ENCODE results near the gene CD320.

Gene CD320

DNA sequence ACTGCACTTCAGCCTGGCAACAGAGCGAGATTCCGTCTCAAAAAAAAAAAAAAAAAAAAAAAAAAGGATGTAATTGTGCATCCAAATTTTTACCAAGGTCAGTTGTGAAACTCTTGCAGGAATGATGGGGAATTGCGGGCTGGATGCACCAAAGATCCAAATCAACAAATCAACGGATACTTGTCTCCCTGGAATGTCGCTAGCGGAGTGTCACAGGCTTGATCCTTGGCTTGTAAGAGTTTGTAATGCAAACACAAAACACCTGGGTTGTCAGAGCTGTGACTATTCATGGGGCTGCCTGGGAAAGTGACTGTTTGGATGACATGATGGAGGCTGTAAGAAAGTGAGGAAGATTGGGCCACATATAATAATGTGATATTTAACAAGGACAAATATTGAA is 30.7 kb upstream of the CD320 start:
- Histone ChIP-seq H3K9me2 (replicated peaks; ENCODE audit: insufficient read depth, low read length) (no peaks in the 10 kb centered on the region), H3K27ac (ENCODE audit: low read depth, low read length) (no peak overlapping the region), H3K79me2 (ENCODE audit: insufficient read depth, low read length) (no peaks in the 10 kb centered on the region), H3K27me3 (ENCODE audit: low read length) (no peaks in the 10 kb centered on the region), H2AFZ (ENCODE audit: low read depth, low read length, severe bottlenecking) (no peak overlapping the region), H3K4me2 (ENCODE audit: low read depth, low read length, poor library complexity, severe bottlenecking) (no peak overlapping the region), H3K9ac (ENCODE audit: low read length) (no peak overlapping the region), H3K36me3 (ENCODE audit: low read length) (no peaks in the 10 kb centered on the region), H3F3A (ENCODE audit: insufficient read depth) (no peaks in the 10 kb centered on the region), H4K20me1 (ENCODE audit: low read depth, low read length) (no peaks in the 10 kb centered on the region), H3K4me3 (ENCODE audit: insufficient read depth, low read length, poor library complexity, severe bottlenecking) (no peak overlapping the region), H3K9me3 (ENCODE audit: insufficient read depth, low read length) (no peaks in the 10 kb centered on the region)
- TF ChIP-seq, protein P1, sequence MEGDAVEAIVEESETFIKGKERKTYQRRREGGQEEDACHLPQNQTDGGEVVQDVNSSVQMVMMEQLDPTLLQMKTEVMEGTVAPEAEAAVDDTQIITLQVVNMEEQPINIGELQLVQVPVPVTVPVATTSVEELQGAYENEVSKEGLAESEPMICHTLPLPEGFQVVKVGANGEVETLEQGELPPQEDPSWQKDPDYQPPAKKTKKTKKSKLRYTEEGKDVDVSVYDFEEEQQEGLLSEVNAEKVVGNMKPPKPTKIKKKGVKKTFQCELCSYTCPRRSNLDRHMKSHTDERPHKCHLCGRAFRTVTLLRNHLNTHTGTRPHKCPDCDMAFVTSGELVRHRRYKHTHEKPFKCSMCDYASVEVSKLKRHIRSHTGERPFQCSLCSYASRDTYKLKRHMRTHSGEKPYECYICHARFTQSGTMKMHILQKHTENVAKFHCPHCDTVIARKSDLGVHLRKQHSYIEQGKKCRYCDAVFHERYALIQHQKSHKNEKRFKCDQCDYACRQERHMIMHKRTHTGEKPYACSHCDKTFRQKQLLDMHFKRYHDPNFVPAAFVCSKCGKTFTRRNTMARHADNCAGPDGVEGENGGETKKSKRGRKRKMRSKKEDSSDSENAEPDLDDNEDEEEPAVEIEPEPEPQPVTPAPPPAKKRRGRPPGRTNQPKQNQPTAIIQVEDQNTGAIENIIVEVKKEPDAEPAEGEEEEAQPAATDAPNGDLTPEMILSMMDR (IDR thresholded peaks at IDR 0.05; ENCODE audit: insufficient read depth, low read length, poor library complexity, severe bottlenecking): no peak
- no peak for TF ChIP-seq EZH2phosphoT487 (conservative IDR thresholded peaks at IDR 0.05; ENCODE audit: low read length)

DNA sequence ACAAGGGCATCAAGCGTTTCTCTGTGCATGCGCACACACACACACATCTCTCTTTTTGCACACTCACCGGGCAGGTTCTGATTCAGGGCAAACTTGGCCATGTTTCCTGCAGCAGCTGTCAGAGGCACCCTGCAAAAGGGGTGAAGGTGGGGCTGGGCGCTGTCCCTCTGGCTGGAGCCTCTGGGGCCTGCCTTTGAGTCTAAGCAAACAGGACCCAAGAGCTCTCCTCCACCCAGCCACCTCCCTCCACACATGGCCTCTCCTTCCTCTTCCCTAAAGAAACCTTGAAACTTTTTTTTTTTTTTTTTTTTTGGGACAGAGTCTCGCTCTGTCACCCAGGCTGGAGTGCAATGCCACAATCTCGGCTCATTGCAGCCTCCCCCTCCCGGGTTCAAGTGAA is 29.6 kb upstream of the CD320 start:
- no peaks in the 10 kb centered on the region for H3K36me3 ChIP-seq (ENCODE audit: low read length)

DNA sequence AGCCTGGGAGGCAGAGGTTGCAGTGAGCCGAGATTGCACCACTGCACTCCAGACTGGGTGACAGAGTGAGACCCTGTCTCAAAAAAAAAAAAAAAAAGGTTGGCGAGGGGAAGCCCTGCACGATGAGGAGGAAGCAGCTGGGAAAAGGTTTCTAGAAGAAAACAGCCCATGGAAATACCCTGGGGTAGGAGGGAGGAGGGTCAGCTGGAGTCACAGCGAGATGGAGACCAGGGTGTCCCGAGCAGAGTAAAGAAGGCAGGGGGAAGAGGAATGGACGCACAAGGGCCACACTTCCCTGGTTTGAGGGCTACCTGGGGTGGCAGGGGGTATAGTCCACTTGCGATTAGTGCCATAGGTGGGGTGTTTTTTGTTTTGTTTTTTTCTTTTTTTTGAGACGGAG is 28.5 kb upstream of the CD320 start:
- H4K20me1 ChIP-seq (ENCODE audit: low read depth, low read length): no peaks in the 10 kb centered on the region
- TF ChIP-seq EZH2phosphoT487 (conservative IDR thresholded peaks at IDR 0.05; ENCODE audit: low read length): no peak
- TF ChIP-seq, protein P1 (IDR thresholded peaks at IDR 0.05; ENCODE audit: insufficient read depth, low read length, poor library complexity, severe bottlenecking): no peak
- no peaks in the 10 kb centered on the region for H3F3A ChIP-seq (ENCODE audit: insufficient read depth)
- no peaks in the 10 kb centered on the region for H3K9me2 ChIP-seq (replicated peaks; ENCODE audit: insufficient read depth, low read length)
- H3K9ac ChIP-seq (ENCODE audit: low read length): no peak overlapping the region
- H3K9me3 ChIP-seq (ENCODE audit: insufficient read depth, low read length): no peaks in the 10 kb centered on the region
- no peak overlapping the region for H3K4me2 ChIP-seq (ENCODE audit: low read depth, low read length, poor library complexity, severe bottlenecking)
- H3K4me3 ChIP-seq (ENCODE audit: insufficient read depth, low read length, poor library complexity, severe bottlenecking): no peak overlapping the region
- H3K36me3 ChIP-seq (ENCODE audit: low read length): no peaks in the 10 kb centered on the region
- H3K27me3 ChIP-seq (ENCODE audit: low read length): no peaks in the 10 kb centered on the region
- H2AFZ ChIP-seq (ENCODE audit: low read depth, low read length, severe bottlenecking): no peak overlapping the region
- no peak overlapping the region for H3K27ac ChIP-seq (ENCODE audit: low read depth, low read length)
- H3K79me2 ChIP-seq (ENCODE audit: insufficient read depth, low read length): no peaks in the 10 kb centered on the region

More for the DNA sequence above, 29.6 kb upstream of the CD320 start:
- H3K9me3 ChIP-seq (ENCODE audit: insufficient read depth, low read length): no peaks in the 10 kb centered on the region
- no peaks in the 10 kb centered on the region for H4K20me1 ChIP-seq (ENCODE audit: low read depth, low read length)
- H3K9ac ChIP-seq (ENCODE audit: low read length): no peak overlapping the region
- no peak overlapping the region for H3K27ac ChIP-seq (ENCODE audit: low read depth, low read length)
- H3K4me3 ChIP-seq (ENCODE audit: insufficient read depth, low read length, poor library complexity, severe bottlenecking): no peak overlapping the region
- H3K79me2 ChIP-seq (ENCODE audit: insufficient read depth, low read length): no peaks in the 10 kb centered on the region
- no peaks in the 10 kb centered on the region for H3F3A ChIP-seq (ENCODE audit: insufficient read depth)
- no peak overlapping the region for H3K4me2 ChIP-seq (ENCODE audit: low read depth, low read length, poor library complexity, severe bottlenecking)
- no peak for TF ChIP-seq EZH2phosphoT487 (conservative IDR thresholded peaks at IDR 0.05; ENCODE audit: low read length)
- TF ChIP-seq, protein P1 (IDR thresholded peaks at IDR 0.05; ENCODE audit: insufficient read depth, low read length, poor library complexity, severe bottlenecking): no peak
- H3K9me2 ChIP-seq (replicated peaks; ENCODE audit: insufficient read depth, low read length): no peaks in the 10 kb centered on the region
- H3K27me3 ChIP-seq (ENCODE audit: low read length): no peaks in the 10 kb centered on the region
- H2AFZ ChIP-seq (ENCODE audit: low read depth, low read length, severe bottlenecking): no peak overlapping the region
